ENCODE results near the gene GNB3. TPM values are rescaled to one million over a fixed set of nuclear protein-coding genes. Genes with fewer than 3 reads are reported as not detected.
A peak's percentile ranks its signal among the peaks of the same experiment; 100 is the strongest.

GNB3 gene
- total and polyA plus RNA-seq, 9 of the 15 experiments (the other 6 are each of a cell fraction or from before 2014, with no cell fraction given): 1.4 to 5.8 (median 2.0) TPM

GRCh38 chr12:6827437-6827911 is 13.3 kb upstream of the GNB3 start (continued):
- TF ChIP-seq PATZ1 (CRISPR knock-in tag; IDR thresholded peaks at IDR 0.05; ENCODE audit: borderline replicate concordance) (no peak), ETV6 (IDR thresholded peaks at IDR 0.05; ENCODE audit: borderline replicate concordance in 1 of 2, low read depth in 2 of 2, low read length in 1 of 2) (no peak), ETV6 (CRISPR knock-in tag; IDR thresholded peaks at IDR 0.05; ENCODE audit: borderline replicate concordance) (no peak), TCF7 (IDR thresholded peaks at IDR 0.05; ENCODE audit: borderline replicate concordance) (no peak), BRD4 (IDR thresholded peaks at IDR 0.05) (no peak), GTF2E2 (tag; IDR thresholded peaks at IDR 0.05) (no peak), TEAD4 (IDR thresholded peaks at IDR 0.05; ENCODE audit: low read length) (peak; percentile 44; the same call in 1 of the 2 replicates), TEAD4 (CRISPR knock-in tag; IDR thresholded peaks at IDR 0.05; ENCODE audit: borderline replicate concordance) (no peak), CHAMP1 (IDR thresholded peaks at IDR 0.05) (no peak), CTCFL (IDR thresholded peaks at IDR 0.05; ENCODE audit: borderline replicate concordance, insufficient read depth, low read depth, low read length, poor library complexity, severe bottlenecking) (no peak), L3MBTL2 (IDR thresholded peaks at IDR 0.05) (peak; percentile 57; the same call in 1 of the 2 replicates), ZNF778 (CRISPR knock-in tag; IDR thresholded peaks at IDR 0.05) (no peak), HMGXB4 (CRISPR knock-in tag; IDR thresholded peaks at IDR 0.05) (no peak), EP400 (IDR thresholded peaks at IDR 0.05) (no peak), ZC3H11A (IDR thresholded peaks at IDR 0.05; ENCODE audit: low read depth, low read length) (no peak), ZEB2 (IDR thresholded peaks at IDR 0.05) (no peak), EGR1 (conservative IDR thresholded peaks at IDR 0.05) (peak; percentile 89), MYC (IDR thresholded peaks at IDR 0.05; ENCODE audit: low read depth, low read length) (peak; percentile 67; the same call in 1 of the 2 replicates), MYC (CRISPR knock-in tag; IDR thresholded peaks at IDR 0.05; ENCODE audit: borderline replicate concordance, low read depth) (no peak), TFAP4 (CRISPR knock-in tag; IDR thresholded peaks at IDR 0.05; ENCODE audit: borderline replicate concordance) (peak; percentile 35; the same call in 1 of the 2 replicates)

All from K562 (cell line).